GM18498 (cell line): ENCODE measurements around the gene HNF1A.

ENCODE experiments used
- ATAC-seq: cut with Tn5 transposase; IDR thresholded peaks from one replicate; pipeline ENCODE4 v1.9.1; 2021; ENCODE audit warnings: mild to moderate bottlenecking, moderate library complexity; ENCODE audit not compliant: unreplicated experiment

The HNF1A gene

GRCh38 chr12:120988234-120988633, 9.9 kb downstream of the HNF1A start:
- ATAC-seq: no peak

GRCh38 chr12:120988658-120989057, 10.3 kb downstream of the HNF1A start:
- no peak for ATAC-seq

GRCh38 chr12:120989687-120990086, 11.3 kb downstream of the HNF1A start:
- ATAC-seq: no peak

- no peak for ATAC-seq
Observed at GRCh38 chr12:120990487-120991055, 12.2 kb downstream of the HNF1A start.

GRCh38 chr12:120991965-120992364, 13.6 kb downstream of the HNF1A start:
- no peak for ATAC-seq

GRCh38 chr12:120992989-120993388, 14.6 kb downstream of the HNF1A start:
- ATAC-seq: no peak

- ATAC-seq: no peak
Observed at GRCh38 chr12:120993496-120993895, 15.2 kb downstream of the HNF1A start.

GRCh38 chr12:120994059-120994458, 15.7 kb downstream of the HNF1A start:
- no peak for ATAC-seq

- ATAC-seq: no peak
Observed at GRCh38 chr12:120994589-120995337, 16.4 kb downstream of the HNF1A start.

- no peak for ATAC-seq
Observed at GRCh38 chr12:120996133-120996746, 17.9 kb downstream of the HNF1A start.

GRCh38 chr12:120997448-120997847, 19.1 kb downstream of the HNF1A start:
- no peak for ATAC-seq

- ATAC-seq: no peak
Observed at GRCh38 chr12:120998435-120998834, 20.1 kb downstream of the HNF1A start.

- ATAC-seq: no peak
Observed at GRCh38 chr12:120999191-121000120, 21.1 kb downstream of the HNF1A start.

GRCh38 chr12:121000530-121000929, 22.2 kb downstream of the HNF1A start:
- no peak for ATAC-seq

GRCh38 chr12:121001060-121001459, 22.7 kb downstream of the HNF1A start:
- ATAC-seq: no peak

GRCh38 chr12:121001841-121002483, 23.6 kb downstream of the HNF1A start:
- no peak for ATAC-seq

- ATAC-seq: no peak
Observed at GRCh38 chr12:121003650-121004049, 25.3 kb downstream of the HNF1A start.

GRCh38 chr12:121004253-121004815, 26.0 kb downstream of the HNF1A start:
- ATAC-seq: no peak

- ATAC-seq: no peak
Observed at GRCh38 chr12:121005346-121005815, 27.0 kb downstream of the HNF1A start.
